ENCODE results near the gene TSEN54.

TSEN54 gene

DNA sequence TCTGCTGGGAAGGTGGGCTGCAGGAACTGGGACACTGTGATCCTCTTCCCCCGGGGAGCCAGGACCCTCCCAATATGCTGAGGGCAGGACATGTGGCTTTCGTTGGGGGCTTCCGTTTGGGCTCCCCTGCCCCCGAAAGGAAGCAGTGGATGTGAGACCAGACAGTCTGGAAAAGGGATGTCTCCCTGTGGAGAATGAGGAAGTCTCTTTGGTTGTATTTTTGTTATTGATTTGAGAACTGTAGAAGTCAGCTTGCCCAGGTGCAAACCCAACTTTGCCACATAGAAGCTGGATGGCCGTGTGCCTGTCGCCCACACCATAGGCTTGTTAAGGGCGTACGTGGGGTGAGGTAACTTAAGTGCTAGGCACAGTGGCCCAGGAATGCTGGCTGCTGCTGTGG, 27.9 kb downstream of the TSEN54 start:
- no peak overlapping the region for H3K4me3 ChIP-seq (ENCODE audit: control insufficient read depth, low read depth, low read length)
- no peak for DNase-seq (ENCODE audit: low read depth)
- TF ChIP-seq, protein P1, sequence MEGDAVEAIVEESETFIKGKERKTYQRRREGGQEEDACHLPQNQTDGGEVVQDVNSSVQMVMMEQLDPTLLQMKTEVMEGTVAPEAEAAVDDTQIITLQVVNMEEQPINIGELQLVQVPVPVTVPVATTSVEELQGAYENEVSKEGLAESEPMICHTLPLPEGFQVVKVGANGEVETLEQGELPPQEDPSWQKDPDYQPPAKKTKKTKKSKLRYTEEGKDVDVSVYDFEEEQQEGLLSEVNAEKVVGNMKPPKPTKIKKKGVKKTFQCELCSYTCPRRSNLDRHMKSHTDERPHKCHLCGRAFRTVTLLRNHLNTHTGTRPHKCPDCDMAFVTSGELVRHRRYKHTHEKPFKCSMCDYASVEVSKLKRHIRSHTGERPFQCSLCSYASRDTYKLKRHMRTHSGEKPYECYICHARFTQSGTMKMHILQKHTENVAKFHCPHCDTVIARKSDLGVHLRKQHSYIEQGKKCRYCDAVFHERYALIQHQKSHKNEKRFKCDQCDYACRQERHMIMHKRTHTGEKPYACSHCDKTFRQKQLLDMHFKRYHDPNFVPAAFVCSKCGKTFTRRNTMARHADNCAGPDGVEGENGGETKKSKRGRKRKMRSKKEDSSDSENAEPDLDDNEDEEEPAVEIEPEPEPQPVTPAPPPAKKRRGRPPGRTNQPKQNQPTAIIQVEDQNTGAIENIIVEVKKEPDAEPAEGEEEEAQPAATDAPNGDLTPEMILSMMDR (conservative IDR thresholded peaks at IDR 0.05; ENCODE audit: control insufficient read depth, insufficient read depth, low read depth, low read length), result no peak

DNA sequence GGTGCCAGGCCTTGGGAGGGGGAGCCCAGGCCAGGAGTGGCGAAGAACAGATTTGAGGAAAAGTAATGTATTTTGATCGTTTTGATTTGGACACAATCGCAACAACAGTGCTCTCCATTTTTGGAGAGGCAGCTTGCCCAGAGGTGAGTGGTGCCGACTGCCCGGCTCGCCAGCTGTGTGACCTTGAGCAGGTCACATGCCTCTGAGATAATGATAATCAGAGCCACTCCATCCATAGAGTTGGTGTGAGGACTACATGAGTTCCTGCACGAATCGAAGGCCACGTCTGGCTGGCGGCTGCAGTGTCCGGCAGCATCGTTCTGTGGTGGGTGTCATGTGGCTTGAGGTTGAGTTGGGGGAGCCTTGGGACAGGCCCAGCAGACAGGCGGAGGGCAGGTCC, 29.9 kb downstream of the TSEN54 start:
- no peak overlapping the region for H3K4me3 ChIP-seq (ENCODE audit: control insufficient read depth, low read depth, low read length)
- TF ChIP-seq, protein P1 (conservative IDR thresholded peaks at IDR 0.05; ENCODE audit: control insufficient read depth, insufficient read depth, low read depth, low read length), result no peak
- no peak for DNase-seq (ENCODE audit: low read depth)

DNA sequence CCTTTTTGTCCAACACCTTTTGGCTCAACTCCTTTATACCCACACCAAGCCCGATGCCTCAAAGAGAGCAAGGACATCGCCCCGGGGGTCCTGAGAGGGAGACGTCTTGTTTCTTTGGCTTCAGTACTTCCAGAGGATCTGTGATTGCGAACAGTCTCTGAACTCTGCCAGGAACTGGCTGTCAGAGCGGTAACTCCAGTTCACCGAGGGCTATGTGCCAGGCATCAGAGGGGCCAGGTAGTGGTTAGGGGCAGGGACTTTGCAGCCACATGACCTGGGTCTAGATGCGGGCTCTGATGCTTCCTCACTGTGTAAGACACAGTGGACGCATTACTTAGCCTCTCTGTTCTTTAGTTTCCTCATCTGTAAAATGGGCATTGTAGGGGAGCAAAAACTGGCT, 30.8 kb downstream of the TSEN54 start:
- TF ChIP-seq, protein P1 (conservative IDR thresholded peaks at IDR 0.05; ENCODE audit: control insufficient read depth, insufficient read depth, low read depth, low read length), result no peak
- DNase-seq (ENCODE audit: low read depth), result no peak
- no peak overlapping the region for H3K4me3 ChIP-seq (ENCODE audit: control insufficient read depth, low read depth, low read length)

DNA sequence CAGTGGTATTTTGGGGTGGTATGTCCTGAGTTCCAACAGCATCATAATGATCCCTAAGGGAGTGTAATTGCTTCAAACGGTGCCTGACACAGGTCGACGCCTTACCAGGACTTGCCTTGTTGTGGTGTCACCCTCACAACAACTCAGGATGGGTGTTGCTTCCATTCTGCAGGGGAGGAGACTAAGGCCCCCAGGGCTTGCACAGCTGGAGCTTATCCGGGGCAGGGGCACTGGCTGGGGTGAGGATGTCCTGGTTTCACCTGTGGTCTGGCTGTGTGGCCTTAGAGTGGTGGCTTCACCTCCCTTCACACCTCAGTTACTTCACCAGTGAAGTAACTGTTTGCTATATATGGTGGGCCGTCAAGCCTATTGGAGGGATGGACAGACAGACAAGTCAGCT, 32.5 kb downstream of the TSEN54 start:
- TF ChIP-seq, protein P1 (conservative IDR thresholded peaks at IDR 0.05; ENCODE audit: control insufficient read depth, insufficient read depth, low read depth, low read length), result no peak
- H3K4me3 ChIP-seq (ENCODE audit: control insufficient read depth, low read depth, low read length), result no peak overlapping the region
- DNase-seq (ENCODE audit: low read depth), result no peak

DNA sequence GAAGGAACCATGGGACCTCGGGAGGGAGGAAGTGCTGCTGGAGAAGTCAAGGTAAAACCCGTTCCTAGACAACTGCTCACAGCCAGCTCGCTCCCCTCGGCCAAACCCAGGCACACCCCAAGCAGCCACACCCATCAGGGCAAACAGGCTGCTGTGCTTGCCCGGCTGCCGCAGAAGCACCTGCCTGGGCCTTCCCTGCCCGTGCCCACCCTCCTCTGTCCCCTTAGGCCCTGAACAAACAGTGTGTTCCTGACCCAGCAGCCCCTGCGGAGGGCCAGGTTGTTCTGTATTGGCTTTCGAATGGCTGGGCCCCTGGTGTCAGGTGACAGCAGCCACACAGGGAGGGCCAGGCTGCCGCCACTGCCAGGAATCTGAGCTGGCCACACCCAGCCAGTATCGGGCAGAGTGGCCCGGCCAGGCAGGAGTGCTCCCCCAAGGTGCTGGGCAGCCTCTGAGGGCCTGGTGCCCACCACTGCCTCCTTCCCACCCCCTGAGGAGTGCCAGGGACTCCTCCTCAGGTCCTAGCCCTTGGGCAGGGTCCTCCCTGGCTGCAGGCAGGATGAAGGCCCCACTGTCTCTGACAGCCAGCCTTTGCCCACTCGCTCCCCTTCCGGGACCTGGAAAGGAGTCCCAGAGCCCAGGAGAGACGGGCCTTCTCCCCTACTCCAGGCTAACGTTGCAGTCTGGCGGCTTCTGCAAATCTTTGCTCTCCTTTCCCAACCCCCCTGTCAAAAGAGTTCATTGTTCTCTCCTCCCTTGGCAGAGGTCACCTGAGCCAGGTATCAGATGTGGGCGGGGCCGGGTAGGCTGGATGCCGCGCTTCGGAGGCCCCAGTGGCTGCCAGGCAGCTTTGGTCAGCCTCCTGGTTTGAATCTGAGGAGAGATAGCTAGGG, 33.2 kb downstream of the TSEN54 start:
- TF ChIP-seq, protein P1 (conservative IDR thresholded peaks at IDR 0.05; ENCODE audit: control insufficient read depth, insufficient read depth, low read depth, low read length), result no peak
- H3K4me3 ChIP-seq (ENCODE audit: control insufficient read depth, low read depth, low read length), result no peak overlapping the region
- DNase-seq (ENCODE audit: low read depth), result no peak

DNA sequence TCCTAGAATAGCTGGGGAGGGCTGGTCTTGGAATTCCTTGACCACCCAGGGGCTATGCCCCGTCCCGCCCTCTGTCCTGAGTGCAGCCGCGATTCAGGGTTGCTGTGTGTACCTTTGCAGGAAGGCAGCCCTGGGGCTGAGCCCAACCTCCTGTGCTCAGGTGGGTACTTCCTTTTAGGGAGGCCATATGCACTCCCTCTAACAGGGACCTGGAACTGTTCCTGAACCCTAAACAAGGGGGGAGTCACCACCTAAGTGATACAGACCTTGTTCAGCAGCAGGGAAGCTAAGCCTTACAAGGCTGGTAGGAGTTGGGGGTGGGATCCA, 33.8 kb downstream of the TSEN54 start:
- DNase-seq (ENCODE audit: low read depth), result no peak
- no peak overlapping the region for H3K4me3 ChIP-seq (ENCODE audit: control insufficient read depth, low read depth, low read length)
- TF ChIP-seq, protein P1 (conservative IDR thresholded peaks at IDR 0.05; ENCODE audit: control insufficient read depth, insufficient read depth, low read depth, low read length), result no peak

All from fibroblast of mammary gland (primary cell).